ENCODE data around the gene RNF214.

DNA sequence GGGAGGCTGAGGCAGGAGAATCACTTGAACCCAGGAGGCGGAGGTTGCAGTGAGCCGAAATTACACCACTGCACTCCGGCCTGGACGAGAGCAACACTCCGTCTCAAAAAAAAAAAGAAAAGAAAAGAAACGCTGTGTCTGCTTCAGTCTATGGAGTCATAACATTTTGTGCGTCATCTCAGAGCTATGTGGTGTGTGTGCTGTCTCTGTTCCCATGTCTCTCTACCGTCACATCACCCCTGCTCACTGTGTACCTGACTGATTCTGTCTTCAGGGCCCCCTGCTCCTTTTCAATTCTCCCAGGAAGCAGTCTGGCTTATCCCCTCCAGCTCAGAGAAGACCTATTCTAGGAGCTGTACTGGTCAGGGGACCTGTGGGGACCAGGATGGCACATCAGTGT, 65.7 kb downstream of the RNF214 start:
- TF ChIP-seq EP300 (IDR thresholded peaks at IDR 0.05; ENCODE audit: low read depth in 2 of 2, low read length in 2 of 2) (no peak), EP300 (CRISPR knock-in tag; IDR thresholded peaks at IDR 0.05; ENCODE audit: borderline replicate concordance) (no peak), KLF9 (CRISPR knock-in tag; IDR thresholded peaks at IDR 0.05; ENCODE audit: low read depth) (no peak), ZZZ3 (CRISPR knock-in tag; IDR thresholded peaks at IDR 0.05; ENCODE audit: borderline replicate concordance) (no peak), SUZ12 (IDR thresholded peaks at IDR 0.05; ENCODE audit: low read depth, low read length) (no peak), RAD21 (CRISPR knock-in tag; IDR thresholded peaks at IDR 0.05) (no peak), ZNF124 (CRISPR knock-in tag; IDR thresholded peaks at IDR 0.05) (no peak), EZH2 (conservative IDR thresholded peaks at IDR 0.05; ENCODE audit: low read depth, low read length) (no peak), EHMT2 (IDR thresholded peaks at IDR 0.05; ENCODE audit: borderline replicate concordance, low read depth, low read length) (no peak), XBP1 (CRISPR knock-in tag; IDR thresholded peaks at IDR 0.05) (no peak), MED13 (CRISPR knock-in tag; IDR thresholded peaks at IDR 0.05) (no peak)
- TF ChIP-seq, protein P1, sequence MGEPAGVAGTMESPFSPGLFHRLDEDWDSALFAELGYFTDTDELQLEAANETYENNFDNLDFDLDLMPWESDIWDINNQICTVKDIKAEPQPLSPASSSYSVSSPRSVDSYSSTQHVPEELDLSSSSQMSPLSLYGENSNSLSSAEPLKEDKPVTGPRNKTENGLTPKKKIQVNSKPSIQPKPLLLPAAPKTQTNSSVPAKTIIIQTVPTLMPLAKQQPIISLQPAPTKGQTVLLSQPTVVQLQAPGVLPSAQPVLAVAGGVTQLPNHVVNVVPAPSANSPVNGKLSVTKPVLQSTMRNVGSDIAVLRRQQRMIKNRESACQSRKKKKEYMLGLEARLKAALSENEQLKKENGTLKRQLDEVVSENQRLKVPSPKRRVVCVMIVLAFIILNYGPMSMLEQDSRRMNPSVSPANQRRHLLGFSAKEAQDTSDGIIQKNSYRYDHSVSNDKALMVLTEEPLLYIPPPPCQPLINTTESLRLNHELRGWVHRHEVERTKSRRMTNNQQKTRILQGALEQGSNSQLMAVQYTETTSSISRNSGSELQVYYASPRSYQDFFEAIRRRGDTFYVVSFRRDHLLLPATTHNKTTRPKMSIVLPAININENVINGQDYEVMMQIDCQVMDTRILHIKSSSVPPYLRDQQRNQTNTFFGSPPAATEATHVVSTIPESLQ (CRISPR knock-in tag; conservative IDR thresholded peaks at IDR 0.05): no peak
- TF ChIP-seq, protein P2, sequence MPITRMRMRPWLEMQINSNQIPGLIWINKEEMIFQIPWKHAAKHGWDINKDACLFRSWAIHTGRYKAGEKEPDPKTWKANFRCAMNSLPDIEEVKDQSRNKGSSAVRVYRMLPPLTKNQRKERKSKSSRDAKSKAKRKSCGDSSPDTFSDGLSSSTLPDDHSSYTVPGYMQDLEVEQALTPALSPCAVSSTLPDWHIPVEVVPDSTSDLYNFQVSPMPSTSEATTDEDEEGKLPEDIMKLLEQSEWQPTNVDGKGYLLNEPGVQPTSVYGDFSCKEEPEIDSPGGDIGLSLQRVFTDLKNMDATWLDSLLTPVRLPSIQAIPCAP (CRISPR knock-in tag; IDR thresholded peaks at IDR 0.05; ENCODE audit: low read depth): no peak
- TF ChIP-seq, protein P3, sequence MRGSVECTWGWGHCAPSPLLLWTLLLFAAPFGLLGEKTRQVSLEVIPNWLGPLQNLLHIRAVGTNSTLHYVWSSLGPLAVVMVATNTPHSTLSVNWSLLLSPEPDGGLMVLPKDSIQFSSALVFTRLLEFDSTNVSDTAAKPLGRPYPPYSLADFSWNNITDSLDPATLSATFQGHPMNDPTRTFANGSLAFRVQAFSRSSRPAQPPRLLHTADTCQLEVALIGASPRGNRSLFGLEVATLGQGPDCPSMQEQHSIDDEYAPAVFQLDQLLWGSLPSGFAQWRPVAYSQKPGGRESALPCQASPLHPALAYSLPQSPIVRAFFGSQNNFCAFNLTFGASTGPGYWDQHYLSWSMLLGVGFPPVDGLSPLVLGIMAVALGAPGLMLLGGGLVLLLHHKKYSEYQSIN (CRISPR knock-in tag; IDR thresholded peaks at IDR 0.05; ENCODE audit: borderline replicate concordance): no peak
- TF ChIP-seq, protein P4, sequence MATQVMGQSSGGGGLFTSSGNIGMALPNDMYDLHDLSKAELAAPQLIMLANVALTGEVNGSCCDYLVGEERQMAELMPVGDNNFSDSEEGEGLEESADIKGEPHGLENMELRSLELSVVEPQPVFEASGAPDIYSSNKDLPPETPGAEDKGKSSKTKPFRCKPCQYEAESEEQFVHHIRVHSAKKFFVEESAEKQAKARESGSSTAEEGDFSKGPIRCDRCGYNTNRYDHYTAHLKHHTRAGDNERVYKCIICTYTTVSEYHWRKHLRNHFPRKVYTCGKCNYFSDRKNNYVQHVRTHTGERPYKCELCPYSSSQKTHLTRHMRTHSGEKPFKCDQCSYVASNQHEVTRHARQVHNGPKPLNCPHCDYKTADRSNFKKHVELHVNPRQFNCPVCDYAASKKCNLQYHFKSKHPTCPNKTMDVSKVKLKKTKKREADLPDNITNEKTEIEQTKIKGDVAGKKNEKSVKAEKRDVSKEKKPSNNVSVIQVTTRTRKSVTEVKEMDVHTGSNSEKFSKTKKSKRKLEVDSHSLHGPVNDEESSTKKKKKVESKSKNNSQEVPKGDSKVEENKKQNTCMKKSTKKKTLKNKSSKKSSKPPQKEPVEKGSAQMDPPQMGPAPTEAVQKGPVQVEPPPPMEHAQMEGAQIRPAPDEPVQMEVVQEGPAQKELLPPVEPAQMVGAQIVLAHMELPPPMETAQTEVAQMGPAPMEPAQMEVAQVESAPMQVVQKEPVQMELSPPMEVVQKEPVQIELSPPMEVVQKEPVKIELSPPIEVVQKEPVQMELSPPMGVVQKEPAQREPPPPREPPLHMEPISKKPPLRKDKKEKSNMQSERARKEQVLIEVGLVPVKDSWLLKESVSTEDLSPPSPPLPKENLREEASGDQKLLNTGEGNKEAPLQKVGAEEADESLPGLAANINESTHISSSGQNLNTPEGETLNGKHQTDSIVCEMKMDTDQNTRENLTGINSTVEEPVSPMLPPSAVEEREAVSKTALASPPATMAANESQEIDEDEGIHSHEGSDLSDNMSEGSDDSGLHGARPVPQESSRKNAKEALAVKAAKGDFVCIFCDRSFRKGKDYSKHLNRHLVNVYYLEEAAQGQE (IDR thresholded peaks at IDR 0.05; ENCODE audit: borderline replicate concordance in 1 of 2, low read depth in 1 of 2, low read length in 2 of 2): no peak

All from HepG2 (cell line).